Endodermal cell (in vitro differentiated cells): Measurements from ENCODE around the gene DCST2. TPM values are rescaled to one million over a fixed set of nuclear protein-coding genes. Genes with fewer than 3 reads are reported as not detected.

Experiments
- DNase-seq: peaks from one replicate; pipeline ENCODE4 v3.0.0-alpha.2; 2017
- H3K27ac ChIP-seq: 2 replicates; pipeline ENCODE4 v1.5.1; 2013; ENCODE audit warnings: mild to moderate bottlenecking, low read depth, low read length, moderate library complexity
- H3K27me3 ChIP-seq: 2 replicates; pipeline ENCODE4 v1.6.1; 2013; ENCODE audit warnings: mild to moderate bottlenecking, low read length, moderate library complexity; ENCODE audit not compliant: insufficient read depth, control insufficient read depth, poor library complexity, severe bottlenecking
- H3K36me3 ChIP-seq: 2 replicates; pipeline ENCODE4 v1.7.0; 2013; ENCODE audit warnings: mild to moderate bottlenecking, low read length, moderate library complexity; ENCODE audit not compliant: control insufficient read depth, insufficient read depth
- H3K4me1 ChIP-seq: one replicate; pipeline ENCODE4 v1.7.0; 2013; ENCODE audit warnings: low read length; ENCODE audit not compliant: control insufficient read depth, insufficient read depth
- H3K4me3 ChIP-seq: 2 replicates; pipeline ENCODE4 v1.5.1; 2013; ENCODE audit warnings: mild to moderate bottlenecking, low read length, moderate library complexity
- H3K9ac ChIP-seq: 2 replicates; pipeline ENCODE4 v1.6.1; 2013; ENCODE audit warnings: mild to moderate bottlenecking, low read length, moderate library complexity; ENCODE audit not compliant: poor library complexity, severe bottlenecking; ENCODE audit errors: extremely low read depth
- H3K9me3 ChIP-seq: 2 replicates; pipeline ENCODE4 v1.6.1; 2013; ENCODE audit warnings: mild to moderate bottlenecking, low read length, moderate library complexity; ENCODE audit not compliant: control insufficient read depth
- H3K27ac Mint-ChIP-seq: 2 replicates; pipeline ENCODE4 v1.8.0; 2020; ENCODE audit warnings: mixed read lengths
- H3K27me3 Mint-ChIP-seq: 2 replicates; pipeline ENCODE4 v1.8.0; 2021; ENCODE audit warnings: mild to moderate bottlenecking, mixed read lengths; ENCODE audit not compliant: insufficient read depth
- H3K36me3 Mint-ChIP-seq: 2 replicates; pipeline ENCODE4 v1.8.0; 2020; ENCODE audit warnings: low read depth, mixed read lengths
- H3K4me1 Mint-ChIP-seq: 2 replicates; pipeline ENCODE4 v1.8.0; 2020; ENCODE audit warnings: mixed read lengths
- H3K4me3 Mint-ChIP-seq: 2 replicates; pipeline ENCODE4 v1.8.0; 2020; ENCODE audit warnings: mild to moderate bottlenecking, moderate library complexity, mixed read lengths
- H3K9me3 Mint-ChIP-seq: 2 replicates; pipeline ENCODE4 v1.8.0; 2020; ENCODE audit warnings: mild to moderate bottlenecking, mixed read lengths
- CTCF ChIP-seq: fragments of 200-600 bp; sonication (generic); conservative IDR thresholded peaks from 2 replicates; pipeline ENCODE4 v1.5.0; 2021; ENCODE audit warnings: antibody characterized with exemption, mild to moderate bottlenecking
- WGBS, 2 experiments: methylation state at CpG; one replicate each; pipeline versions ENCODE4 v1.1.5 to v1.1.7; 2013; ENCODE audit warnings: missing lambda C conversion rate in 2 of 2, mixed read lengths in 1 of 2; ENCODE audit not compliant: insufficient coverage in 1 of 2, insufficient read length in 1 of 2; 5-methylcytosine and 5-hydroxymethylcytosine counted together
- total RNA-seq, 2 donors: library from RNA; stranded (reverse); fragmentation: NEBNext Ultra II Directional in 1 of 2; extraction: Animal tissue kit (Norgen Biotek cat#: 25700) in 1 of 2; gene quantifications; 2 replicates in 1 of 2; 3 replicates in 1 of 2; pipeline ENCODE4 v1.2.1, GENCODE V29; 2021

Gene DCST2
- total RNA-seq, 2 donors from 2014 or later = 0.44 to 2.0 TPM

GRCh38 chr1:155017946-155018316, 15.7 kb downstream of the DCST2 start:
- no peaks in the 10 kb centered on the region for H3K9me3 ChIP-seq
- TF ChIP-seq CTCF = no peak
- H3K4me1 ChIP-seq = no peaks in the 10 kb centered on the region
- no peak overlapping the region for H3K27ac ChIP-seq
- 85% methylated on average over 6 of the region's 6 CpGs; no CpG with 5 or more reads in 1 of the 2 experiments for WGBS, 2 experiments
- H3K36me3 ChIP-seq = peaks cover 10% of the 10 kb centered on the region
- peak overlapping the region; percentile 47 for H3K4me3 Mint-ChIP-seq
- no peak overlapping the region for H3K27ac Mint-ChIP-seq
- no peaks in the 10 kb centered on the region for H3K4me1 Mint-ChIP-seq
- H3K36me3 Mint-ChIP-seq = peaks cover 12% of the 10 kb centered on the region
- no peaks in the 10 kb centered on the region for H3K27me3 ChIP-seq
- H3K9ac ChIP-seq = no peak overlapping the region
- no peak for DNase-seq
- no peaks in the 10 kb centered on the region for H3K9me3 Mint-ChIP-seq
- no peak overlapping the region for H3K4me3 ChIP-seq
- H3K27me3 Mint-ChIP-seq = peaks cover 8% of the 10 kb centered on the region

GRCh38 chr1:155017041-155017945, 16.3 kb downstream of the DCST2 start:
- H3K36me3 ChIP-seq = peaks cover 10% of the 10 kb centered on the region
- H3K9me3 ChIP-seq = no peaks in the 10 kb centered on the region
- WGBS, 2 experiments = 8 to 25% methylated on average over 8 to 49 of the region's 49 CpGs
- peak; percentile 100 for TF ChIP-seq CTCF
- H3K36me3 Mint-ChIP-seq = peaks cover 14% of the 10 kb centered on the region
- H3K27me3 ChIP-seq = no peaks in the 10 kb centered on the region
- peak overlapping the region; percentile 34 for H3K9ac ChIP-seq
- peaks cover 5% of the 10 kb centered on the region for H3K27me3 Mint-ChIP-seq
- H3K4me1 Mint-ChIP-seq = peaks cover 3% of the 10 kb centered on the region
- peak overlapping the region; percentile 47 for H3K4me3 Mint-ChIP-seq
- H3K4me1 ChIP-seq = no peaks in the 10 kb centered on the region
- peak overlapping the region; percentile 93 for H3K27ac Mint-ChIP-seq
- H3K27ac ChIP-seq = peak overlapping the region; percentile 54
- H3K9me3 Mint-ChIP-seq = no peaks in the 10 kb centered on the region
- peak overlapping the region; percentile 53 for H3K4me3 ChIP-seq
- DNase-seq = peak; percentile 98

- Histone ChIP-seq H3K9me3 (no peaks in the 10 kb centered on the region), H3K9ac (no peak overlapping the region), H3K4me1 (no peaks in the 10 kb centered on the region), H3K36me3 (peaks cover 10% of the 10 kb centered on the region), H3K4me3 (no peak overlapping the region), H3K27me3 (no peaks in the 10 kb centered on the region), H3K27ac (no peak overlapping the region)
- Mint-ChIP-seq H3K9me3 (no peaks in the 10 kb centered on the region), H3K36me3 (peaks cover 14% of the 10 kb centered on the region), H3K4me1 (peaks cover 4% of the 10 kb centered on the region), H3K27ac (no peak overlapping the region), H3K4me3 (no peak overlapping the region), H3K27me3 (peaks cover 5% of the 10 kb centered on the region)
- TF ChIP-seq CTCF = no peak
- WGBS, 2 experiments = 94 to 99% methylated on average over 12 to 26 of the region's 26 CpGs
- DNase-seq = no peak
Observed at GRCh38 chr1:155016231-155016831, 17.2 kb downstream of the DCST2 start.
